HL-60 (cell line): Measurements from ENCODE around the gene PRODH2.

Source experiments
- GABPA ChIP-seq: IDR thresholded peaks from 2 replicates; pipeline ENCODE4 v1.6.1; 2012; ENCODE audit warnings: low read depth
- POLR2AphosphoS5 ChIP-seq: IDR thresholded peaks from 2 replicates; pipeline ENCODE4 v1.6.1; 2012; ENCODE audit warnings: low read depth
- SPI1 ChIP-seq: IDR thresholded peaks from 2 replicates; pipeline ENCODE4 v1.6.1; 2012; ENCODE audit warnings: low read depth, mild to moderate bottlenecking, borderline replicate concordance
- TF ChIP-seq, protein P1 (sequence below): IDR thresholded peaks from one replicate; pipeline ENCODE4 v1.5.1; 2011; ENCODE audit warnings: low read length, control low read depth, inconsistent platforms; ENCODE audit not compliant: insufficient read depth
- TF ChIP-seq, protein P2 (sequence below): IDR thresholded peaks from 2 replicates; pipeline ENCODE4 v1.6.1; 2012; ENCODE audit warnings: low read depth; ENCODE audit not compliant: insufficient replicate concordance

DNA sequence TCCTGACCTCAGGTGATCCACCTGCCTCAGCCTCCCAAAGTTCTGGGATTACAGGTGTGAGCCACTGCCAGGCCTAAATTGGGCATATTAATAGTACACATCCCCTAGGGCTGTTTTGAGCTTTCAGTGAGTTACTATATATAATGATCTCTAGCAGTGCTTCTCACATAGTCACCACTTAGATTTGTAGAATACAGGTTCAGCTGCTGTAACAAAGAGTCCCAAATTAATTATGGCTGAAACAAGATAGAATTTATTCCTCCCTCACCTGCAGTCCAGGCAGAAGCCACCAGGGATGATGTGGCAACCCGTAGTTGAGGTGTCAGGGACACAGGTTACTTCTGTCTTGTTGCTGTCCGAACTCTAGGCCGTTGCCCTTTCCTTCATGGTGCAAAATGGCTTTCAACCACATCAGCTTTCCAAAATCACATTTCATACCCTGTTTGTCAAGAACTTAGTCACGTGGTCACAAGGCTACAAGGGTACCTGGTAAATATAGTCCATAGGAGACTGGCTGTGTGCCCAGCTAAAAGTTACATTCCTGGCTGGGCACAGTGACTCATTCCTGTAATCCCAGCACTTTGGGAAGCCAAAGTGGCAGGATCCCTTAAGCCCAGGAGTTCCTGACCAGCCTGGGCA, 51.8 kb downstream of the PRODH2 start:
- TF ChIP-seq, protein P1, sequence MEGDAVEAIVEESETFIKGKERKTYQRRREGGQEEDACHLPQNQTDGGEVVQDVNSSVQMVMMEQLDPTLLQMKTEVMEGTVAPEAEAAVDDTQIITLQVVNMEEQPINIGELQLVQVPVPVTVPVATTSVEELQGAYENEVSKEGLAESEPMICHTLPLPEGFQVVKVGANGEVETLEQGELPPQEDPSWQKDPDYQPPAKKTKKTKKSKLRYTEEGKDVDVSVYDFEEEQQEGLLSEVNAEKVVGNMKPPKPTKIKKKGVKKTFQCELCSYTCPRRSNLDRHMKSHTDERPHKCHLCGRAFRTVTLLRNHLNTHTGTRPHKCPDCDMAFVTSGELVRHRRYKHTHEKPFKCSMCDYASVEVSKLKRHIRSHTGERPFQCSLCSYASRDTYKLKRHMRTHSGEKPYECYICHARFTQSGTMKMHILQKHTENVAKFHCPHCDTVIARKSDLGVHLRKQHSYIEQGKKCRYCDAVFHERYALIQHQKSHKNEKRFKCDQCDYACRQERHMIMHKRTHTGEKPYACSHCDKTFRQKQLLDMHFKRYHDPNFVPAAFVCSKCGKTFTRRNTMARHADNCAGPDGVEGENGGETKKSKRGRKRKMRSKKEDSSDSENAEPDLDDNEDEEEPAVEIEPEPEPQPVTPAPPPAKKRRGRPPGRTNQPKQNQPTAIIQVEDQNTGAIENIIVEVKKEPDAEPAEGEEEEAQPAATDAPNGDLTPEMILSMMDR = no peak
- TF ChIP-seq POLR2AphosphoS5 (no peak), GABPA (no peak), SPI1 (no peak)
- TF ChIP-seq, protein P2, sequence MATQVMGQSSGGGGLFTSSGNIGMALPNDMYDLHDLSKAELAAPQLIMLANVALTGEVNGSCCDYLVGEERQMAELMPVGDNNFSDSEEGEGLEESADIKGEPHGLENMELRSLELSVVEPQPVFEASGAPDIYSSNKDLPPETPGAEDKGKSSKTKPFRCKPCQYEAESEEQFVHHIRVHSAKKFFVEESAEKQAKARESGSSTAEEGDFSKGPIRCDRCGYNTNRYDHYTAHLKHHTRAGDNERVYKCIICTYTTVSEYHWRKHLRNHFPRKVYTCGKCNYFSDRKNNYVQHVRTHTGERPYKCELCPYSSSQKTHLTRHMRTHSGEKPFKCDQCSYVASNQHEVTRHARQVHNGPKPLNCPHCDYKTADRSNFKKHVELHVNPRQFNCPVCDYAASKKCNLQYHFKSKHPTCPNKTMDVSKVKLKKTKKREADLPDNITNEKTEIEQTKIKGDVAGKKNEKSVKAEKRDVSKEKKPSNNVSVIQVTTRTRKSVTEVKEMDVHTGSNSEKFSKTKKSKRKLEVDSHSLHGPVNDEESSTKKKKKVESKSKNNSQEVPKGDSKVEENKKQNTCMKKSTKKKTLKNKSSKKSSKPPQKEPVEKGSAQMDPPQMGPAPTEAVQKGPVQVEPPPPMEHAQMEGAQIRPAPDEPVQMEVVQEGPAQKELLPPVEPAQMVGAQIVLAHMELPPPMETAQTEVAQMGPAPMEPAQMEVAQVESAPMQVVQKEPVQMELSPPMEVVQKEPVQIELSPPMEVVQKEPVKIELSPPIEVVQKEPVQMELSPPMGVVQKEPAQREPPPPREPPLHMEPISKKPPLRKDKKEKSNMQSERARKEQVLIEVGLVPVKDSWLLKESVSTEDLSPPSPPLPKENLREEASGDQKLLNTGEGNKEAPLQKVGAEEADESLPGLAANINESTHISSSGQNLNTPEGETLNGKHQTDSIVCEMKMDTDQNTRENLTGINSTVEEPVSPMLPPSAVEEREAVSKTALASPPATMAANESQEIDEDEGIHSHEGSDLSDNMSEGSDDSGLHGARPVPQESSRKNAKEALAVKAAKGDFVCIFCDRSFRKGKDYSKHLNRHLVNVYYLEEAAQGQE = no peak
